Measurements from ENCODE around the gene TCF4. TPM values are rescaled to one million over a fixed set of nuclear protein-coding genes. Genes with fewer than 3 reads are reported as not detected.

The TCF4 gene
- total RNA-seq, 2 donors from 2014 or later = 31.6 to 34.0 TPM

DNA sequence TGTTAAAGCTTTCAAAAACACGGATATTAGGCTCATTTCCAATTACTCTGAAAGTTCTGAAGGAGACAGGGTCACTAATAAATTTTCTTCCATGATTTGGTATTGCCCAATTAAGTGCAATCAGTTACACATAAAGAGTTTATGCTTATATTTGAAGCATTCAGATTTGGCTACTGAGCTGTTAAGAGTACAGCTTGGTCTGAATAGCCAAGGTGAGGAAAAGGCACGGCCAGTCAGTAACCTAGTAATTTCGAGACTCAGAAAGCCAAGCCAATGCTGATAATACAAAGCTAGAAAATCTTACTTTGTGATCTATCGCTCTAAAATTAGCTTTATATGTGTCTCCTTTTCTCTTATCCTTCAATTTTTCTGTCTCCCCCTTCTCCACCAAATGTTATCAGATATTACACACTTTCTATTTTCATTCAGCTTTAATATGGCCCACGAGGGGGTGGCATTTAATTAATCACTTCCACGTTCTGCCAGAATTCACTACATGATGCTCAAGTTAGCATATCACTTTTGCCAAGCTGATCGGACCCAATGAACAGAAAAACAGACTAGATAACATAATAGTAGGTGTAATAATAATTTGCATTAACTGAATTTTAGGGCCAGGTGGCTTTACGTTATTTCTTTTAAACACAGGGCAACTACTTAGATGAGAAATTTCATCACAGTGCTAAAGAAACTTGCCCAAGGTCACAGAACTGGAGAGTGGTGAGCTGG lies 138.4 kb downstream of the TCF4 start:
- Histone ChIP-seq H3K27ac (no peak overlapping the region), H3K9me3 (no peaks in the 10 kb centered on the region), H3K4me3 (no peak overlapping the region), H3K27me3 (no peaks in the 10 kb centered on the region), H3K36me3 (replicated peaks in 1 of 2; ENCODE audit: insufficient read depth in 1 of 2, low read depth in 2 of 2) (no peaks in the 10 kb centered on the region), H3K4me1 (no peaks in the 10 kb centered on the region)
- ATAC-seq = no peak
- 69 to 77% methylated on average over 8 of the region's 8 CpGs for WGBS, 2 donors
- intact Hi-C loops (cut with DNase I) = no loop called here
- TF ChIP-seq POLR2A (IDR thresholded peaks at IDR 0.05) = no peak
- TF ChIP-seq, protein P1, sequence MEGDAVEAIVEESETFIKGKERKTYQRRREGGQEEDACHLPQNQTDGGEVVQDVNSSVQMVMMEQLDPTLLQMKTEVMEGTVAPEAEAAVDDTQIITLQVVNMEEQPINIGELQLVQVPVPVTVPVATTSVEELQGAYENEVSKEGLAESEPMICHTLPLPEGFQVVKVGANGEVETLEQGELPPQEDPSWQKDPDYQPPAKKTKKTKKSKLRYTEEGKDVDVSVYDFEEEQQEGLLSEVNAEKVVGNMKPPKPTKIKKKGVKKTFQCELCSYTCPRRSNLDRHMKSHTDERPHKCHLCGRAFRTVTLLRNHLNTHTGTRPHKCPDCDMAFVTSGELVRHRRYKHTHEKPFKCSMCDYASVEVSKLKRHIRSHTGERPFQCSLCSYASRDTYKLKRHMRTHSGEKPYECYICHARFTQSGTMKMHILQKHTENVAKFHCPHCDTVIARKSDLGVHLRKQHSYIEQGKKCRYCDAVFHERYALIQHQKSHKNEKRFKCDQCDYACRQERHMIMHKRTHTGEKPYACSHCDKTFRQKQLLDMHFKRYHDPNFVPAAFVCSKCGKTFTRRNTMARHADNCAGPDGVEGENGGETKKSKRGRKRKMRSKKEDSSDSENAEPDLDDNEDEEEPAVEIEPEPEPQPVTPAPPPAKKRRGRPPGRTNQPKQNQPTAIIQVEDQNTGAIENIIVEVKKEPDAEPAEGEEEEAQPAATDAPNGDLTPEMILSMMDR (IDR thresholded peaks at IDR 0.05) = no peak
- no peak for DNase-seq

DNA sequence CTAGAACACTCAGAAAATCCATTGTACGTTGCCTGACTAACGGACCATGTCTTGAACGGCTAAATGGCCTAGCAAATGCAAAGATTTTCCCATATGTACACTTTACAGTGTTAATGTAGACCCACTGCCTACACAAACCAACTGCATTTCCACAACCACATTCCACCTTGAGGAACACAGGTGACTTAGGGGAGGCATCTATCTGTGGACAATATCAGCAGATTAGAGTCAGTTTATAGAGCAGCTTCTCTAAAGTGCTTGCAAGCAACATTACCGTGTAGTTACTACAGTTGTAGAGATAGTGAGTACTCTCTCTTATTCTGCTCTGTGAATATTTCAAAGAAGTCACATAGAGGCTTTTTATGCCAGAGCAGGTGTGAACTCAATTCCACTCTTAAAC lies 139.6 kb downstream of the TCF4 start:
- peaks cover 4% of the 10 kb centered on the region for H3K4me1 ChIP-seq
- no peaks in the 10 kb centered on the region for H3K36me3 ChIP-seq (replicated peaks in 1 of 2; ENCODE audit: insufficient read depth in 1 of 2, low read depth in 2 of 2)
- intact Hi-C loops (cut with DNase I) = no loop called here
- H3K27ac ChIP-seq = no peak overlapping the region
- DNase-seq (no peak), ATAC-seq (no peak)
- WGBS, 2 donors = 84% methylated on average over 4 of the region's 4 CpGs
- no peaks in the 10 kb centered on the region for H3K9me3 ChIP-seq
- no peak overlapping the region for H3K4me3 ChIP-seq
- no peak for TF ChIP-seq POLR2A (IDR thresholded peaks at IDR 0.05)
- TF ChIP-seq, protein P1 (IDR thresholded peaks at IDR 0.05) = no peak
- no peaks in the 10 kb centered on the region for H3K27me3 ChIP-seq

DNA sequence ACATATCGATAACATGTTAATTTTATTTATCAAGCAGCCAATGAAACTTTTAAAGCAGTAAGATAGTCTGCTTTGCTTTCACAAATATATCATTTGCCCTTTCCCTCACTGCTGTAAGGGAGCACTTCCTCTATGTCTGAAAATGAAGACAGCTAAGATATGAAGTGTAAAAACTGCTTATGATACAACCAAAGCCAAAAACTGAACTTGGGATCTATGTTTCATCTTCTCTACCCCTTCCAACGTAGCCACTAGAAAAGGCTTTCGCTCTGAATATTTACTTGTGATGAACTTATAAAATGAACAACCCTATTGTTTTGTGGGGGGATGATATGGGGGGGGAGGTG lies 140.3 kb downstream of the TCF4 start:
- ATAC-seq = no peak
- intact Hi-C loops (cut with DNase I) = no loop called here
- Histone ChIP-seq H3K9me3 (no peaks in the 10 kb centered on the region), H3K4me3 (no peak overlapping the region), H3K36me3 (replicated peaks in 1 of 2; ENCODE audit: insufficient read depth in 1 of 2, low read depth in 2 of 2) (no peaks in the 10 kb centered on the region), H3K4me1 (peaks cover 10% of the 10 kb centered on the region), H3K27ac (no peak overlapping the region), H3K27me3 (no peaks in the 10 kb centered on the region)
- 91 to 93% methylated on average over 3 of the region's 3 CpGs for WGBS, 2 donors
- DNase-seq = no peak
- no peak for TF ChIP-seq POLR2A (IDR thresholded peaks at IDR 0.05)
- TF ChIP-seq, protein P1 (IDR thresholded peaks at IDR 0.05) = no peak

DNA sequence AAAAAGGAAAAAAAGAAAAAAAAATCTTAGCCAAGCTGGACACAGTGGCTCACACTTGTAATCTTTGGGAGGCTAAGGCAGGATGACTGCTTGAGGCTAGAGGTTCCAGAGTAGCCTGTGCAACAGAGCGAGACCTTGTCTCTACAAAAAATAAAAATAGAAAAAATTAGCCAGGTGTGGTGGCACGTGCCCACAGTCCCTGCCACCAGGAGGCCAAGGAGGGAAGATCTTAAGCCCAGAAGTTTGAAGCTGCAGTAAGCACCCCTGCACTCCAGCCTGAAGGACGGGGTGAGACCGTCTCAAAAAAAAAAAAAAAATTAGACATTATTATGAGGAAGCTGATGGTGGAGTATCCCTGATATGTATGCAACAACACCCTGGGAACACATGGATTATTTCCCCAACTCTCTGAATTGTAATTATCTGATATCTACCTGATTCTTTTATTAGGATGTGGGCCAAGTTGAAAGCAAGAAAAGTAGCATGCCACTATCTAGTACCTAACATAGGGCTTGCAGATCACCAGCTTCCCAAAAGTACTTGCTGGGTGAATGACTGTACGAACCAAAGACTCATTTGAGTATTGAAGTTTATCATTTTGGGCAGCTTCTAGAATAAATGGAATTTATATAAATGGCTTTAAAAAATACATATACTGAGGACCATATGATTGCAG lies 140.9 kb downstream of the TCF4 start:
- DNase-seq = no peak
- WGBS, 2 donors = 83 to 86% methylated on average over 5 of the region's 5 CpGs
- Histone ChIP-seq H3K36me3 (replicated peaks in 1 of 2; ENCODE audit: insufficient read depth in 1 of 2, low read depth in 2 of 2) (no peaks in the 10 kb centered on the region), H3K27ac (no peak overlapping the region), H3K4me1 (peaks cover 10% of the 10 kb centered on the region), H3K4me3 (no peak overlapping the region), H3K27me3 (no peaks in the 10 kb centered on the region), H3K9me3 (no peaks in the 10 kb centered on the region)
- intact Hi-C loops (cut with DNase I) = no loop called here
- ATAC-seq = no peak
- TF ChIP-seq POLR2A (IDR thresholded peaks at IDR 0.05) = no peak
- TF ChIP-seq, protein P1 (IDR thresholded peaks at IDR 0.05) = no peak

DNA sequence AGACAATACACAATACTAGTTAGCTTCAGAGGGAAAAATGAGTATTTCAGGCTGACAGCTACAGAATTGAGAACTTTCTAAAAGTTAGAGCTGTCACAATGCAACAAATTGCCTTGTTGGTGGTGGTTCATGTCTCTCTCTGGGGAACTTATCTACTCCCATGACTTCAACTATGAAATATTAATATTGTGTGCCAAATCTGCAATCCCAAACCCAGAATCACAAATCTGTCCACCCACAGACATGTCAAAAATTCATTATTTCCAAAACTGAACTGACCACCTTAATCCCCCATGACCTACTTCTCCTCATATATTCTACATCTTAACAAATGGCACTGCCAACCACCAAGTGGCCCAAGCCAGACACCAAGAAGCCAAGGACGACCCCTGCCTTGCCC lies 143.5 kb downstream of the TCF4 start:
- H3K36me3 ChIP-seq (replicated peaks in 1 of 2; ENCODE audit: insufficient read depth in 1 of 2, low read depth in 2 of 2) = no peaks in the 10 kb centered on the region
- H3K27me3 ChIP-seq = no peaks in the 10 kb centered on the region
- peaks cover 10% of the 10 kb centered on the region for H3K4me1 ChIP-seq
- H3K4me3 ChIP-seq = no peak overlapping the region
- no peak overlapping the region for H3K27ac ChIP-seq
- DNase-seq (no peak), ATAC-seq (no peak)
- 88 to 92% methylated on average over 1 of the region's 1 CpG for WGBS, 2 donors
- no peaks in the 10 kb centered on the region for H3K9me3 ChIP-seq
- TF ChIP-seq, protein P1 (IDR thresholded peaks at IDR 0.05) = no peak
- TF ChIP-seq POLR2A (IDR thresholded peaks at IDR 0.05) = no peak
- intact Hi-C loops (cut with DNase I) = no loop called here
